ENCODE results near the gene CTBP2. TPM values are rescaled to one million over a fixed set of nuclear protein-coding genes. Genes with fewer than 3 reads are reported as not detected.
A peak's percentile ranks its signal among the peaks of the same experiment; 100 is the strongest.

The CTBP2 gene
- total RNA-seq, 6 experiments from 2014 or later, result 70.6 to 86.9 (median 78.8) TPM

GRCh38 chr10:125076891-125077541 is 83.3 kb downstream of the CTBP2 start:
- TF ChIP-seq, protein P1, sequence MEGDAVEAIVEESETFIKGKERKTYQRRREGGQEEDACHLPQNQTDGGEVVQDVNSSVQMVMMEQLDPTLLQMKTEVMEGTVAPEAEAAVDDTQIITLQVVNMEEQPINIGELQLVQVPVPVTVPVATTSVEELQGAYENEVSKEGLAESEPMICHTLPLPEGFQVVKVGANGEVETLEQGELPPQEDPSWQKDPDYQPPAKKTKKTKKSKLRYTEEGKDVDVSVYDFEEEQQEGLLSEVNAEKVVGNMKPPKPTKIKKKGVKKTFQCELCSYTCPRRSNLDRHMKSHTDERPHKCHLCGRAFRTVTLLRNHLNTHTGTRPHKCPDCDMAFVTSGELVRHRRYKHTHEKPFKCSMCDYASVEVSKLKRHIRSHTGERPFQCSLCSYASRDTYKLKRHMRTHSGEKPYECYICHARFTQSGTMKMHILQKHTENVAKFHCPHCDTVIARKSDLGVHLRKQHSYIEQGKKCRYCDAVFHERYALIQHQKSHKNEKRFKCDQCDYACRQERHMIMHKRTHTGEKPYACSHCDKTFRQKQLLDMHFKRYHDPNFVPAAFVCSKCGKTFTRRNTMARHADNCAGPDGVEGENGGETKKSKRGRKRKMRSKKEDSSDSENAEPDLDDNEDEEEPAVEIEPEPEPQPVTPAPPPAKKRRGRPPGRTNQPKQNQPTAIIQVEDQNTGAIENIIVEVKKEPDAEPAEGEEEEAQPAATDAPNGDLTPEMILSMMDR (IDR thresholded peaks at IDR 0.05), result no peak
- no peak for DNase-seq
- H3K4me3 Mint-ChIP-seq, result peak overlapping the region; percentile 4; the same call in 1 of the 2 replicates
- no peaks in the 10 kb centered on the region for H3K9me3 Mint-ChIP-seq
- peaks cover 34% of the 10 kb centered on the region for H3K4me1 Mint-ChIP-seq (ENCODE audit: low read depth)
- peak overlapping the region; percentile 70 for H3K27ac Mint-ChIP-seq
- peaks cover 32% of the 10 kb centered on the region for H3K36me3 Mint-ChIP-seq (ENCODE audit: low read depth)
- peaks cover 2% of the 10 kb centered on the region; the same call in 1 of the 2 replicates for H3K27me3 Mint-ChIP-seq (ENCODE audit: insufficient read depth)

GRCh38 chr10:125076121-125076825 is 84.1 kb downstream of the CTBP2 start:
- H3K9me3 Mint-ChIP-seq, result no peaks in the 10 kb centered on the region
- peak overlapping the region; percentile 4; the same call in 1 of the 2 replicates for H3K4me3 Mint-ChIP-seq
- TF ChIP-seq, protein P1 (IDR thresholded peaks at IDR 0.05), result no peak
- H3K27ac Mint-ChIP-seq, result peak overlapping the region; percentile 70; the same call in 1 of the 2 replicates
- peaks cover 31% of the 10 kb centered on the region for H3K4me1 Mint-ChIP-seq (ENCODE audit: low read depth)
- peaks cover 34% of the 10 kb centered on the region for H3K36me3 Mint-ChIP-seq (ENCODE audit: low read depth)
- DNase-seq, result no peak
- H3K27me3 Mint-ChIP-seq (ENCODE audit: insufficient read depth), result peaks cover 2% of the 10 kb centered on the region; the same call in 1 of the 2 replicates

GRCh38 chr10:125073996-125074395 is 86.4 kb downstream of the CTBP2 start:
- H3K4me3 Mint-ChIP-seq, result no peak overlapping the region
- H3K4me1 Mint-ChIP-seq (ENCODE audit: low read depth), result peaks cover 23% of the 10 kb centered on the region
- no peaks in the 10 kb centered on the region for H3K9me3 Mint-ChIP-seq
- H3K27ac Mint-ChIP-seq, result no peak overlapping the region
- peaks cover 33% of the 10 kb centered on the region for H3K36me3 Mint-ChIP-seq (ENCODE audit: low read depth)
- TF ChIP-seq, protein P1 (IDR thresholded peaks at IDR 0.05), result no peak
- DNase-seq, result no peak
- no peaks in the 10 kb centered on the region for H3K27me3 Mint-ChIP-seq (ENCODE audit: insufficient read depth)

- H3K9me3 Mint-ChIP-seq, result no peaks in the 10 kb centered on the region
- peaks cover 29% of the 10 kb centered on the region for H3K4me1 Mint-ChIP-seq (ENCODE audit: low read depth)
- peaks cover 33% of the 10 kb centered on the region for H3K36me3 Mint-ChIP-seq (ENCODE audit: low read depth)
- TF ChIP-seq, protein P1 (IDR thresholded peaks at IDR 0.05), result no peak
- H3K27me3 Mint-ChIP-seq (ENCODE audit: insufficient read depth), result no peaks in the 10 kb centered on the region
- H3K27ac Mint-ChIP-seq, result no peak overlapping the region
- DNase-seq, result no peak
- no peak overlapping the region for H3K4me3 Mint-ChIP-seq
Measured at GRCh38 chr10:125072794-125073193, 87.6 kb downstream of the CTBP2 start.

GRCh38 chr10:125071008-125071407 is 89.4 kb downstream of the CTBP2 start:
- Mint-ChIP-seq H3K27me3 (ENCODE audit: insufficient read depth) (no peaks in the 10 kb centered on the region), H3K27ac (peak overlapping the region; percentile 42; the same call in 1 of the 2 replicates), H3K4me1 (ENCODE audit: low read depth) (peaks cover 28% of the 10 kb centered on the region), H3K36me3 (ENCODE audit: low read depth) (peaks cover 22% of the 10 kb centered on the region), H3K4me3 (no peak overlapping the region), H3K9me3 (no peaks in the 10 kb centered on the region)
- TF ChIP-seq, protein P1 (IDR thresholded peaks at IDR 0.05), result no peak
- no peak for DNase-seq
